SK-N-SH (cell line): ENCODE results near the gene CHD5. TPM values are rescaled to one million over a fixed set of nuclear protein-coding genes. Genes with fewer than 3 reads are reported as not detected.

Experiments used
- CTCF ChIA-PET: fragments of 300-600, 350-600 bp; formaldehyde crosslinking; extraction: SDS; loops from one replicate; lab custom pipeline; 2021; lab: Yijun Ruan, JAX
- POLR2A ChIA-PET: fragments of 350-600 bp; sonication (Branson Sonifier 250); formaldehyde crosslinking; extraction: SDS; loops from one replicate; lab custom pipeline; 2020; ENCODE audit warnings: antibody characterized with exemption, inconsistent platforms; lab: Yijun Ruan, JAX
- DNase-seq: peaks from one replicate; pipeline ENCODE4 v3.0.0; 2012
- H2AFZ ChIP-seq: fragments of 200-600 bp; sonication (generic); 2 replicates; pipeline ENCODE4 v1.8.1; 2016; ENCODE audit warnings: antibody characterized with exemption, mild to moderate bottlenecking, low read depth
- H3F3A ChIP-seq: fragments of 200-600 bp; sonication (generic); replicated peaks from 2 replicates; pipeline ENCODE3; 2016; ENCODE audit warnings: antibody characterized with exemption, mild to moderate bottlenecking; ENCODE audit not compliant: insufficient read depth
- H3K27ac ChIP-seq, 2 experiments: fragments of 200-500 bp in 1 of 2; fragments of 200-600 bp in 1 of 2; sonication (Bioruptor generic) in 1 of 2; sonication (generic), shearing (Covaris generic) in 1 of 2; 2 replicates each; pipeline versions ENCODE4 v1.5.1 to v1.6.1; 2014 to 2016; ENCODE audit warnings: low read depth in 2 of 2, inconsistent platforms in 1 of 2, low read length in 1 of 2, mild to moderate bottlenecking in 1 of 2, mixed read lengths in 1 of 2
- H3K27me3 ChIP-seq: fragments of 200-600 bp; sonication (generic), shearing (Covaris generic); 2 replicates; pipeline ENCODE4 v1.6.1; 2016; ENCODE audit warnings: mixed run types; ENCODE audit not compliant: insufficient read depth
- H3K36me3 ChIP-seq, 2 experiments: fragments of 200-500 bp in 1 of 2; fragments of 200-600 bp in 1 of 2; sonication (Bioruptor generic) in 1 of 2; sonication (generic) in 1 of 2; replicated peaks in 1 of 2; 2 replicates each; pipeline versions ENCODE3 to v1.5.1; 2014 to 2016; ENCODE audit warnings: low read length in 1 of 2, mild to moderate bottlenecking in 1 of 2; ENCODE audit not compliant: insufficient read depth in 2 of 2, control insufficient read depth in 1 of 2
- H3K4me1 ChIP-seq, 2 experiments: fragments of 200-500 bp in 1 of 2; fragments of 200-600 bp in 1 of 2; sonication (Bioruptor generic) in 1 of 2; sonication (generic), shearing (Covaris generic) in 1 of 2; 2 replicates each; pipeline versions ENCODE4 v1.5.1 to v1.6.1; 2014 to 2016; ENCODE audit warnings: low read depth in 1 of 2, low read length in 1 of 2, mixed run types in 1 of 2; ENCODE audit not compliant: insufficient read depth in 2 of 2, control insufficient read depth in 1 of 2
- H3K4me2 ChIP-seq: fragments of 200-600 bp; sonication (generic), shearing (Covaris generic); 2 replicates; pipeline ENCODE4 v1.6.1; 2017; ENCODE audit warnings: mixed run types
- H3K4me3 ChIP-seq, 2 experiments: fragments of 200-500 bp in 1 of 2; fragments of 200-600 bp in 1 of 2; sonication (Bioruptor generic) in 1 of 2; sonication (generic), shearing (Covaris generic) in 1 of 2; 2 replicates each; pipeline versions ENCODE4 v1.5.1 to v1.8.1; 2014 to 2016; ENCODE audit warnings: low read depth in 2 of 2, inconsistent platforms in 1 of 2, low read length in 1 of 2, mild to moderate bottlenecking in 1 of 2, mixed read lengths in 1 of 2, moderate library complexity in 1 of 2
- H3K79me2 ChIP-seq: fragments of 200-600 bp; sonication (generic); 2 replicates; pipeline ENCODE4 v1.8.1; 2017; ENCODE audit warnings: mild to moderate bottlenecking; ENCODE audit not compliant: insufficient read depth
- H3K9ac ChIP-seq: fragments of 200-600 bp; sonication (generic); 2 replicates; pipeline ENCODE4 v1.6.1; 2017; ENCODE audit warnings: mixed run types
- H3K9me2 ChIP-seq: fragments of 200-600 bp; sonication (generic); 2 replicates; pipeline ENCODE4 v1.6.1; 2017; ENCODE audit warnings: mixed run types
- H3K9me3 ChIP-seq: fragments of 200-600 bp; sonication (generic); 2 replicates; pipeline ENCODE4 v1.6.1; 2017; ENCODE audit warnings: mixed run types, mild to moderate bottlenecking, moderate library complexity
- H4K20me1 ChIP-seq: fragments of 200-600 bp; sonication (generic); 2 replicates; pipeline ENCODE4 v1.6.1; 2017; ENCODE audit warnings: mild to moderate bottlenecking, mixed run types; ENCODE audit not compliant: insufficient read depth
- CHD2 ChIP-seq: fragments of 150-350 bp; IDR thresholded peaks from 2 replicates; pipeline ENCODE4 v1.6.1; 2018; ENCODE audit warnings: low read length; ENCODE audit not compliant: partially characterized antibody
- ELF1 ChIP-seq: IDR thresholded peaks from 2 replicates; pipeline ENCODE4 v1.4.0; 2012
- EP300 ChIP-seq, 2 experiments: IDR thresholded peaks; 2 replicates each; pipeline versions ENCODE4 v1.4.0 to v1.6.1; 2012; ENCODE audit warnings: borderline replicate concordance in 1 of 2, low read depth in 1 of 2, low read length in 1 of 2
- EZH2phosphoT487 ChIP-seq: fragments of 200-600 bp; sonication (generic); IDR thresholded peaks from 2 replicates; pipeline ENCODE4 v1.6.1; 2017; ENCODE audit warnings: low read depth, mixed run types, mild to moderate bottlenecking, antibody characterized with exemption, moderate library complexity, borderline replicate concordance
- FOSL2 ChIP-seq: IDR thresholded peaks from 2 replicates; pipeline ENCODE4 v1.4.0; 2012; ENCODE audit warnings: low read depth, mild to moderate bottlenecking, moderate library complexity, borderline replicate concordance
- FOXJ3 ChIP-seq: sonication (generic); formaldehyde crosslinking; IDR thresholded peaks from 2 replicates; pipeline ENCODE4 v1.5.1; 2020; ENCODE audit warnings: mild to moderate bottlenecking, missing genetic modification reagents
- NFIC ChIP-seq: IDR thresholded peaks from 2 replicates; pipeline ENCODE4 v1.4.0; 2012; ENCODE audit warnings: borderline replicate concordance
- NRF1 ChIP-seq: IDR thresholded peaks from 2 replicates; pipeline ENCODE4 v1.6.1; 2012; ENCODE audit warnings: low read depth, mild to moderate bottlenecking, low read length
- POLR2AphosphoS5 ChIP-seq: IDR thresholded peaks from 2 replicates; pipeline ENCODE4 v1.6.1; 2012; ENCODE audit warnings: low read depth, low read length
- RAD21 ChIP-seq: IDR thresholded peaks from 2 replicates; pipeline ENCODE4 v1.6.1; 2012; ENCODE audit warnings: mild to moderate bottlenecking, low read length
- RFX5 ChIP-seq: IDR thresholded peaks from 2 replicates; pipeline ENCODE4 v1.6.1; 2012; ENCODE audit warnings: mild to moderate bottlenecking, improper control_type of control experiment, low read length
- RXRA ChIP-seq: IDR thresholded peaks from 2 replicates; pipeline ENCODE4 v1.4.0; 2012; ENCODE audit warnings: low read depth, mild to moderate bottlenecking, borderline replicate concordance
- SMC3 ChIP-seq: IDR thresholded peaks from 2 replicates; pipeline ENCODE4 v1.6.1; 2012; ENCODE audit warnings: low read depth, low read length, improper control_type of control experiment
- TAF1 ChIP-seq: IDR thresholded peaks from 2 replicates; pipeline ENCODE4 v1.6.1; 2012; ENCODE audit warnings: low read depth, mild to moderate bottlenecking, low read length, moderate library complexity, borderline replicate concordance
- TCF12 ChIP-seq: IDR thresholded peaks from 2 replicates; pipeline ENCODE4 v1.4.0; 2012
- YY1 ChIP-seq: IDR thresholded peaks from 2 replicates; pipeline ENCODE4 v1.4.0; 2012; ENCODE audit warnings: low read depth, mild to moderate bottlenecking
- WGBS: methylation state at CpG from one replicate; pipeline ENCODE4 v1.1.6; 2017; ENCODE audit warnings: low lambda C conversion rate; 5-methylcytosine and 5-hydroxymethylcytosine counted together
- polyA plus RNA-seq, 3 experiments: library from polyadenylated mRNA; depleted of rRNA; stranded (reverse); fragments of >200 nt; gene quantifications; 2 replicates each; pipeline ENCODE4 v1.2.3, GENCODE V29; 2012
- TF ChIP-seq, protein P1 (sequence below): fragments of 150-350 bp; IDR thresholded peaks from 2 replicates; pipeline ENCODE4 v1.6.1; 2017; ENCODE audit warnings: antibody characterized with exemption, low read length, low read depth, borderline replicate concordance
- TF ChIP-seq, protein P2 (sequence below): IDR thresholded peaks from 2 replicates; pipeline ENCODE4 v1.4.0; 2012; ENCODE audit warnings: low read depth

Gene CHD5
- polyA plus RNA-seq, 1 of the 3 experiments (the other 2 are of a cell fraction), result 0.26 TPM

- H4K20me1 ChIP-seq, result no peaks in the 10 kb centered on the region
- H2AFZ ChIP-seq, result no peak overlapping the region
- H3K9ac ChIP-seq, result no peak overlapping the region
- no peak overlapping the region for H3K4me3 ChIP-seq
- no peak for DNase-seq
- no peak overlapping the region for H3K4me2 ChIP-seq
- H3K27ac ChIP-seq, result no peak overlapping the region
- no peaks in the 10 kb centered on the region for H3K79me2 ChIP-seq
- CTCF ChIA-PET, result interaction anchor here (0.7 to 1.0 kb wide), 2 partner anchors 9 to 43 kb away, joined by 3 to 4 read pairs; no protein-coding TSS in a partner anchor
- H3F3A ChIP-seq, result no peaks in the 10 kb centered on the region
- WGBS, result 81% methylated on average over 3 of the region's 9 CpGs
- H3K36me3 ChIP-seq, result no peaks in the 10 kb centered on the region
- POLR2A ChIA-PET, result no interaction called here
- H3K9me2 ChIP-seq, result no peaks in the 10 kb centered on the region
- peaks cover 0 to 6% of the 10 kb centered on the region in 2 experiments; a peak in 1 of 4 replicates for H3K4me1 ChIP-seq
- TF ChIP-seq, protein P1, sequence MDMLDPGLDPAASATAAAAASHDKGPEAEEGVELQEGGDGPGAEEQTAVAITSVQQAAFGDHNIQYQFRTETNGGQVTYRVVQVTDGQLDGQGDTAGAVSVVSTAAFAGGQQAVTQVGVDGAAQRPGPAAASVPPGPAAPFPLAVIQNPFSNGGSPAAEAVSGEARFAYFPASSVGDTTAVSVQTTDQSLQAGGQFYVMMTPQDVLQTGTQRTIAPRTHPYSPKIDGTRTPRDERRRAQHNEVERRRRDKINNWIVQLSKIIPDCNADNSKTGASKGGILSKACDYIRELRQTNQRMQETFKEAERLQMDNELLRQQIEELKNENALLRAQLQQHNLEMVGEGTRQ, result no peak
- TF ChIP-seq EP300 (IDR thresholded peaks at IDR 0.05; ENCODE audit: borderline replicate concordance in 1 of 2, low read depth in 1 of 2, low read length in 1 of 2) (no peak), CHD2 (no peak), RFX5 (no peak), RXRA (no peak), TAF1 (no peak), RAD21 (no peak), TCF12 (no peak), POLR2AphosphoS5 (no peak), YY1 (no peak), EZH2phosphoT487 (no peak), NRF1 (no peak)
- no peaks in the 10 kb centered on the region for H3K27me3 ChIP-seq
- H3K9me3 ChIP-seq, result no peaks in the 10 kb centered on the region
These were observed 28.8 kb downstream of the CHD5 start for GRCh38 chr1:6151291-6151822.

GRCh38 chr1:6150006-6150938, 29.8 kb downstream of the CHD5 start:
- H3K36me3 ChIP-seq, result no peaks in the 10 kb centered on the region
- ChIA-PET CTCF (no interaction called here), POLR2A (no interaction called here)
- no peak overlapping the region for H3K4me2 ChIP-seq
- no peaks in the 10 kb centered on the region for H3K79me2 ChIP-seq
- no peak overlapping the region for H2AFZ ChIP-seq
- H3K9ac ChIP-seq, result no peak overlapping the region
- no peak for TF ChIP-seq FOSL2
- TF ChIP-seq TAF1, result no peak
- TF ChIP-seq ELF1, result no peak
- no peak for TF ChIP-seq FOXJ3 (CRISPR knock-in tag)
- TF ChIP-seq, protein P2, sequence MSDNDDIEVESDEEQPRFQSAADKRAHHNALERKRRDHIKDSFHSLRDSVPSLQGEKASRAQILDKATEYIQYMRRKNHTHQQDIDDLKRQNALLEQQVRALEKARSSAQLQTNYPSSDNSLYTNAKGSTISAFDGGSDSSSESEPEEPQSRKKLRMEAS, result no peak
- TF ChIP-seq POLR2AphosphoS5, result no peak
- no peak for TF ChIP-seq NFIC
- TF ChIP-seq, protein P1, result no peak
- no peak for TF ChIP-seq SMC3
- no peak for TF ChIP-seq CHD2
- peaks cover 0 to 6% of the 10 kb centered on the region in 2 experiments; a peak in 1 of 4 replicates for H3K4me1 ChIP-seq
- no peaks in the 10 kb centered on the region for H3K9me2 ChIP-seq
- no peak for DNase-seq
- no peaks in the 10 kb centered on the region for H3F3A ChIP-seq
- no peaks in the 10 kb centered on the region for H3K27me3 ChIP-seq
- no peaks in the 10 kb centered on the region for H4K20me1 ChIP-seq
- WGBS, result 80% methylated on average over 8 of the region's 11 CpGs
- H3K27ac ChIP-seq, result no peak overlapping the region
- H3K4me3 ChIP-seq, result no peak overlapping the region
- H3K9me3 ChIP-seq, result no peaks in the 10 kb centered on the region
